ENCODE results near the gene ZFPM1. TPM values are rescaled to one million over a fixed set of nuclear protein-coding genes. Genes with fewer than 3 reads are reported as not detected.
A peak's percentile ranks its signal among the peaks of the same experiment; 100 is the strongest.

The ZFPM1 gene
- total RNA-seq, 1 experiment from 2014 or later, result 24.1 TPM

- Mint-ChIP-seq H3K9me3 (ENCODE audit: unreplicated experiment) (no peaks in the 10 kb centered on the region), H3K4me3 (ENCODE audit: unreplicated experiment) (peak overlapping the region; percentile 97), H3K4me1 (ENCODE audit: low read depth, unreplicated experiment) (peaks cover 6% of the 10 kb centered on the region), H3K36me3 (ENCODE audit: insufficient read depth, unreplicated experiment) (peaks cover 30% of the 10 kb centered on the region), H3K27me3 (ENCODE audit: insufficient read depth, unreplicated experiment) (no peaks in the 10 kb centered on the region), H3K27ac (ENCODE audit: unreplicated experiment) (no peak overlapping the region)
- peak in 1 of 2 experiments; percentile 33 for DNase-seq
- Histone ChIP-seq H3K36me3 (ENCODE audit: control insufficient read depth, insufficient read depth, low read length) (no peaks in the 10 kb centered on the region), H3K4me1 (peaks cover 28% of the 10 kb centered on the region), H3K27me3 (replicated peaks; ENCODE audit: control insufficient read depth, insufficient read depth, low read length) (no peaks in the 10 kb centered on the region), H3K9me3 (no peaks in the 10 kb centered on the region), H3K4me3 (ENCODE audit: low read depth, low read length) (peak overlapping the region; percentile 80)
- CTCF ChIA-PET, result interaction anchor here (1.6 kb wide), 1 partner anchor 34 kb away, joined by 8 read pairs; no protein-coding TSS in a partner anchor
- no peak for TF ChIP-seq CTCF (IDR thresholded peaks at IDR 0.05; ENCODE audit: insufficient read depth in 1 of 2, low read depth in 1 of 2, low read length in 1 of 2, severe bottlenecking in 1 of 2, unreplicated experiment in 1 of 2)
- TSS peak; percentile 36 for BruUV-seq (replicated peaks)
- POLR2A ChIA-PET, result interaction anchor here (1.3 kb wide), 2 partner anchors 34 to 55 kb away, joined by 6 to 7 read pairs; no protein-coding TSS in a partner anchor
- intact Hi-C loops (cut with micrococcal nuclease; ENCODE audit: unreplicated experiment), result loop anchor here (1.0 kb wide), 1 partner anchor 55 kb away; no protein-coding TSS in a partner anchor
Observed at GRCh38 chr16:88453611-88454522, 787 bp downstream of the ZFPM1 start.

- BruUV-seq (replicated peaks), result no TSS peak
- H3K4me3 ChIP-seq (ENCODE audit: low read depth, low read length), result peak overlapping the region; percentile 80
- H3K9me3 ChIP-seq, result no peaks in the 10 kb centered on the region
- Mint-ChIP-seq H3K9me3 (ENCODE audit: unreplicated experiment) (no peaks in the 10 kb centered on the region), H3K4me1 (ENCODE audit: low read depth, unreplicated experiment) (peaks cover 6% of the 10 kb centered on the region), H3K27ac (ENCODE audit: unreplicated experiment) (peak overlapping the region; percentile 79), H3K4me3 (ENCODE audit: unreplicated experiment) (peak overlapping the region; percentile 97), H3K36me3 (ENCODE audit: insufficient read depth, unreplicated experiment) (peaks cover 30% of the 10 kb centered on the region), H3K27me3 (ENCODE audit: insufficient read depth, unreplicated experiment) (no peaks in the 10 kb centered on the region)
- intact Hi-C loops (cut with micrococcal nuclease; ENCODE audit: unreplicated experiment), result no loop called here
- H3K36me3 ChIP-seq (ENCODE audit: control insufficient read depth, insufficient read depth, low read length), result no peaks in the 10 kb centered on the region
- no peak for DNase-seq
- H3K27me3 ChIP-seq (replicated peaks; ENCODE audit: control insufficient read depth, insufficient read depth, low read length), result no peaks in the 10 kb centered on the region
- CTCF ChIA-PET, result no interaction called here
- H3K4me1 ChIP-seq, result peaks cover 32% of the 10 kb centered on the region
- POLR2A ChIA-PET, result no interaction called here
- TF ChIP-seq CTCF (IDR thresholded peaks at IDR 0.05; ENCODE audit: insufficient read depth in 1 of 2, low read depth in 1 of 2, low read length in 1 of 2, severe bottlenecking in 1 of 2, unreplicated experiment in 1 of 2), result no peak
Observed at GRCh38 chr16:88454523-88454947, 1.5 kb downstream of the ZFPM1 start.

DNA sequence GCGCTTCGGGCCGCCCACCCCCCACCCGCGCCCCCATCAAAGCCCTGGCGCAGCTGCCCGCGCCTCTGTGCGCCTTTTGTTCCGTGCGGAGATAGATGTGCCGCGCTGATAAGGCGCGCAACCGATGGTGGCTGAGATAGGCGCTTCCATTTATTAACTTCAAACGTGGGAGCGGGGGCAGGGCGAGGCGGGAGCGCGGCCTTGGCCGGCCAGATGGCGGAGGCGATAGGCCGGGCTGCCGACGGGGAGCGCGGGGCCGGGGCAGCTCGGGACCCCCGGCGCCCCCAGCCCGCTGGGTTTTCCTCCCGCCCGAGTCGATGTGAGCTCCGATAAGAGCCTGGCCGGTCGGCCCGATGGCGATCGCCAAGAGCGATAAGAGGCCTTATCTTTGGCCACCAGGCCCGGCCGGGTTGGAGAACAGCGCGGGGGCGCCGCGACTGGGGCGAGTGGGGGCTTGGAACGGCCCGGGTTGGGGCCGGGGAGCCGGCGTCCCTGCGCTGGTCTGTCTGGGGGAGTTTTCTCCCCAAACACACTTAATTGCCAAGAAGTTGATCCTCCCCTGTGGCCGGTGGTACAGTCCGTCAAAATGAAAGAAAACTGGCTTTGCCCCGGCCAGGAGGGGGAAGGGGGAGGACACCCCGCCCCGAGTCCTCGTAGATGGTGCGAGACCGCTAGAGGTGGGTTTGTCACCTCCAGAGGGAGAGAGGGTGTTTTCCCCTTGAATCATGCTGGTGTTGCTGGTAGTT lies 2.7 kb downstream of the ZFPM1 start:
- H3K27me3 ChIP-seq (replicated peaks; ENCODE audit: control insufficient read depth, insufficient read depth, low read length), result no peaks in the 10 kb centered on the region
- ChIA-PET CTCF (interaction anchor here (0.6 to 1.4 kb wide), 5 partner anchors 33 to 227 kb away, joined by 3 to 8 read pairs (median 4); partner anchors contain the start of gene ZC3H18), POLR2A (interaction anchor here (0.6 to 1.0 kb wide), 3 partner anchors 33 to 115 kb away, joined by 3 to 8 read pairs (median 4); partner anchors contain the start of gene ZC3H18)
- H3K9me3 ChIP-seq, result no peaks in the 10 kb centered on the region
- peak overlapping the region; percentile 97 for H3K4me3 Mint-ChIP-seq (ENCODE audit: unreplicated experiment)
- intact Hi-C loops (cut with micrococcal nuclease; ENCODE audit: unreplicated experiment), result loop anchor here (1.0 kb wide), 1 partner anchor 33 kb away; no protein-coding TSS in a partner anchor
- no peaks in the 10 kb centered on the region for H3K9me3 Mint-ChIP-seq (ENCODE audit: unreplicated experiment)
- no TSS peak for BruUV-seq (replicated peaks)
- peaks cover 41% of the 10 kb centered on the region for H3K4me1 ChIP-seq
- no peaks in the 10 kb centered on the region for H3K27me3 Mint-ChIP-seq (ENCODE audit: insufficient read depth, unreplicated experiment)
- H3K4me1 Mint-ChIP-seq (ENCODE audit: low read depth, unreplicated experiment), result peaks cover 6% of the 10 kb centered on the region
- H3K36me3 ChIP-seq (ENCODE audit: control insufficient read depth, insufficient read depth, low read length), result no peaks in the 10 kb centered on the region; the same call in 1 of the 2 replicates
- H3K36me3 Mint-ChIP-seq (ENCODE audit: insufficient read depth, unreplicated experiment), result peaks cover 30% of the 10 kb centered on the region
- DNase-seq, result peak; percentile 72 to 73
- H3K4me3 ChIP-seq (ENCODE audit: low read depth, low read length), result peak overlapping the region; percentile 80
- peak overlapping the region; percentile 82 for H3K27ac Mint-ChIP-seq (ENCODE audit: unreplicated experiment)
- peak in 1 of 2 experiments; percentile 9 for TF ChIP-seq CTCF (IDR thresholded peaks at IDR 0.05; ENCODE audit: insufficient read depth in 1 of 2, low read depth in 1 of 2, low read length in 1 of 2, severe bottlenecking in 1 of 2, unreplicated experiment in 1 of 2)

Data from Caco-2 (cell line).